Measurements from ENCODE around the gene LTBP2.

The LTBP2 gene

GRCh38 chr14:74610866-74611649, 979 bp downstream of the LTBP2 start:
- FAIRE-seq = no peak

DNA sequence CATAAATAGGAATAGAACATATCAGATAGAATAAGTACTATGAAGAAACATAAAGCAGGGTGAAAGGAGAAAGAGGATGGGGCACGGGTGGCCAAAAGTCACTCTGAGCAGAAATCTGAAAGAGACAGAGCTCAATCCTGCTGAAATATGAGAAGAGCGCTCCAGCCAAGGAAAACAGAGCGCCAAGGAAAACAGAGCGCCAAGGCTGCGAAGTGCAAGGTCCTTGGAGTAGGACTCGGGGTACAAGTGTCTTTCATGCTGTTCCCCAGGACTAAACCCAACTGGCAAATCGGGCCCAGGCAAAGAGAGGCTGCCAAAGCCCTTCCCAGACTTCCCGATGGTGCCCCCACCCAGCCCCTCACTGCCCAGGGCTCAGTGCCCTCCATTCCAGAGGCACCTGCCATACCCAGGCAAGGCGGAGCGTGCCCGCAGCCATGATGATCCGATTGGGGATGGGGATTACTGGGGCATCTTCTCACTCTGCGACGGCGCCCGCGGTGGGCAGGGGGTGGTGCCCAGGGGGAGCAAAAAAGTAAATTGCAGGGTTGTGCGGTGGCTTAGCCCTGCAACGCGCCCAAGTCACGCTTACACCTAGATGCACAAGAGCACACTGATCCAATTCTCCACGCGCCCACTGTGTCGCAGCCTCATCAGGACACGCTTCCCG, 1.7 kb downstream of the LTBP2 start:
- no peak for FAIRE-seq

- FAIRE-seq = no peak
Measured at GRCh38 chr14:74609721-74610120, 2.3 kb downstream of the LTBP2 start.

- FAIRE-seq = peak; percentile 73
Measured at GRCh38 chr14:74608959-74609611, 3.0 kb downstream of the LTBP2 start.

- no peak for FAIRE-seq
Measured at GRCh38 chr14:74606727-74607126, 5.3 kb downstream of the LTBP2 start.

GRCh38 chr14:74605531-74606223, 6.4 kb downstream of the LTBP2 start:
- FAIRE-seq = no peak

GRCh38 chr14:74604911-74605310, 7.1 kb downstream of the LTBP2 start:
- no peak for FAIRE-seq

- no peak for FAIRE-seq
Measured at GRCh38 chr14:74604157-74604556, 7.9 kb downstream of the LTBP2 start.

DNA sequence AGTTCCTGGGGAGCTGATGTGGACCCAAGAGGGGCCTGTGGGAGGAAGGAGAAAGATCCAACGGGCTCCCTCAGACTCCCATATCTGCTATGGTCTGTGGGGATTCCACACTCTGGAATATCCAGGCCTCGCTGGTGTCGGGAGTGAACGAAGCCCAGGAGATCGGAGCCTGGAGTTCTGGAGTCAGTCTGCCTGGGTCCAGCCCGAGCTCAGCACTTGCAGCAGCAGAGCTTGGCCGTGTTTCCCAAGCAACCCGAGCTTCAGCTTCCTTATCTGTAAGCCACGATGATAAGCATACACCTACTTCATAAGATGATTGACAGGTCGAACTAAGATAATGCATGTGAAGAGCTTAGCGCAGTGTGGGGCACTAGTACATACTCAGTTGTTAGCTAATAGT, 10.1 kb downstream of the LTBP2 start:
- no peak for FAIRE-seq

DNA sequence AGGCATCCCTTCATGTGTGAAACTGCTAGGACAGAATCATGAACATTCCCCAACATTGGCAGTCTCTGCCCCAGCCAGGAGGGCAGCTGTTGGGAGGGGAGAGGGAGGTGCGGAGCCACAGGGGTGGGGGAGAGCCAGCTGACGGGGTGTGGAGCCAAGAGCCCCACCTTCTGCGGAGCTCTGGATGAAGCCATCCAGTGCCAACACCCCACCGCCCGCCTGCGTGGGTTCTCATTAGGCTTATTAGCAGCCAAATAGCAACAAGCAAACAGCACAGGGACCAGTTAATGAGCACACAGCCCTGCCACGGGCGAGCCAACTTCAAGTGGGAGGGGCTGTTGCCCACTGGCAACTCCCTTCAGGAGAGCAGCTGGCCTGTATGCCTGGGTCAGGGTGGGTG, 12.1 kb downstream of the LTBP2 start:
- FAIRE-seq = no peak

GRCh38 chr14:74599321-74599761, 12.7 kb downstream of the LTBP2 start:
- FAIRE-seq = no peak

DNA sequence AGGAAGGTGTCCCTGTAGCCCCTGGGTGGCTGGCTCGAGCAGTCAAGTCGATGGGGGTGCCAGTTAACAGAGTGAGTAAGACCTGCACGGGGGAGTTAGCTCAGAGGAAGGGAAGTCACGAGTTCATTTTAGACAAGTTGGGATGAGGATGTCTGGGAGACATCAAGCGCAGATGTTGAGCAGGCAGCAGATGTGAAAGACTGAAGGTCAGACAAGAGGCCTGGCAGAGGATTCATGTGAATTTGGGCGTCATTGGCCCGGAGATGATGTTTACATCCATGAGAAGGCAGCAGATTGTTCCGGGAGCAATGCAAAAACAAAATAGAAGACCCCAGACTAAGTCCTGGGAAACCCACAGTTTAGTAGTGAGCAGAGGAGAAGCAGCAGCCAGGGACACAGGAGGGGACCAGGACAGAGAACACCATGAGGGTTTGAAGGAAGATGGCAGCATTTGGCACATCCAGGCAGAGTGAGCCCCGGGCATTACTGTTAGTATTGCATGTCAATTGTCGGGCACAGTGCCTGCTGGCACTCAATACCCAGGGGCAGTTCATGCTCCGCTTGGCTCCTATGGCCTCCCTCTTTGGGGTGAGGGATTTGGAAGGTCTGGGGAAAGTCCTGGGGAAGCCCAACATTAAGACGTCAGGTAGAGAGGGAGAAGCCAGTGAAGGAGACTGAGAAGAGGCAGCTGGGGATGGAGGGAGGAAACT, 15.1 kb downstream of the LTBP2 start:
- FAIRE-seq = no peak

GRCh38 chr14:74595006-74595735, 16.9 kb downstream of the LTBP2 start:
- no peak for FAIRE-seq

DNA sequence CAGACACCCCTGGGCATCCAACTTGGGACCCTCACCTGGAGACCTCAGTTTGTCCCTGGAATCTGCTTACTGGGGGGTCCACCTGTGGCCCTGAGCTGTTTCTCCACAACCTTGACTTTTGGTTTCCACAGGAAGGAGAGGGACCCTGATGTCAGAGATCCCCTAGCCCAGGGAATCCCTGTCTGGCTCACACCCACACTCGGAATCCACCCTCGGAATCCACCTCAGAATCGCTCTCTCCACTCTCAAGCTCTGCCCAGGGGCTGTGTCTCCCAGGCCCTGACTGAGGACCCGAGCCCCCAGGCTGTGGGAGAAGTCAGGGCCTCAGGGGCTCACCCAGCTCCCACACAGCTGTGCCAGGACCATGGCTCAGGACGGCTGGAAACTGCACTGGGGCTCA, 17.4 kb downstream of the LTBP2 start:
- FAIRE-seq = no peak

DNA sequence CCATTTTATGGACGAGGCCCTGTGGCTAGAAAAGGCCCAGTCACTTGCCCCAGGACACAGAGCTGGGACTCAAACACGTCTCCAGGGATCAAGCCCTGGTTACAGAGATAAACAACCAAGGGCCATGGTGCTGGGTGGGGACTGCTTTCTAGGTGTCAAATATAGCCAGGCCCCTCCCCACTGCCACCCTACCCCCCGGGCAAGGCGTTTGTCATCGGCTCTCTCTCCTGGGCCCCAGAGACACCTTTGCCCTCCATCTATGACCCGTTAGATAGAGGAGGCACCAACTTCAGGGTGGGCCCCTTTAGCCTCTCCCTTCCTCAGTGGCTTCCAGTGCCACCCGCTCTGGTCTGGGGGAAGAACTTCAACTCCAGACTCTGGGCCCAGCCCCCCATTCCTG, 18.0 kb downstream of the LTBP2 start:
- FAIRE-seq = no peak

DNA sequence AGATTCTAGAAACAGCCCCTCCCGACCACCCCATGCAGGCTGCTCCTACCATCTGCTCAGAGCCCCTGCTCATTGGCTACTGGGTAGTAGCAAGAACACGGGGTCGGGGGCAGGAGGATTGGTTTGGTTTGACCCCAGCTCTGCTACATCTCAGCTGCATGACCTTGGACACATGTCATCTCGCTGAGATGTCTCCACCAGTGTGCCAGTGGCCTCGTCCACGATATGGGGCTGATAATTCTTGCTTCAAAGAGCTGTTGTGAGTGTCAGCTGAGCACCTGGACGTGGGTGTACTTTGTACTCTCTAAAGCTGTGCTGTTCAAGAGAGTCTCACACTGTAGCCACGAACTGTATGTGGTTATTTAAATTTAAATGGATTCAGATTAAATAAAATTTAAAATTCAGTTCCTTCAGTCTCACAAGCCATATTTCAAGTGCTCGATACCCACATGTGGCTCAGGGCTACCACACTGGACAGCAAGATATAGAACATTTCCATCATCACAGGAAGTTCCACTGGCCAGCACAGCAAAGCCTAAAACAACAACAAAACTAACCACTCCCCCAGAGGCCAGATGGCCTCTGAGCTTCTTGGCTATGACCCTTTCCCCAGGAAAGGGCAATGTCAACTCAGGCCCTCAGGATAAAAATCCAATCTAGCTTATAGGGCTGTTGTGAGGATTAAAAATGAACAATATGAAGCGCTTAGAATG, 18.6 kb downstream of the LTBP2 start:
- FAIRE-seq = no peak

GRCh38 chr14:74592476-74593201, 19.4 kb downstream of the LTBP2 start:
- no peak for FAIRE-seq

DNA sequence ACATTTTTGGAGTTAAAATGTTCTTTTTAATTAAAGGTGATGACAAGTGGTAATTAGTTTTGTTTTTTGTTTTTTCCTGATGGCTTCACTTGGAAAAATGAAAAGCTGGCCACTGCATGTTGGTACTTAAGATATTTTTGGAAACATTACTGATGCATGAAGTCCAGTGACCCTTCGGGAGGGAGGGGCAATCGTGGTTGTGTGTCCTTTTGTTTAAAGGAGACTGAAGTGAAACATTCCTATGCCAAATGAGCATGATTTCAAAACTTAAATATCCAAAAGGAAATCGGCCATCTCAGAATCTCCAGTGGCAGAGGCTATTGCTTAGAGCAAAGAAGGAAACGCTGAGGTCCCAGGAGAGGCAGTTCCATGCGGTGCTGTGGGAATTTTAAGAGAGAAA, 20.1 kb downstream of the LTBP2 start:
- FAIRE-seq = no peak

DNA sequence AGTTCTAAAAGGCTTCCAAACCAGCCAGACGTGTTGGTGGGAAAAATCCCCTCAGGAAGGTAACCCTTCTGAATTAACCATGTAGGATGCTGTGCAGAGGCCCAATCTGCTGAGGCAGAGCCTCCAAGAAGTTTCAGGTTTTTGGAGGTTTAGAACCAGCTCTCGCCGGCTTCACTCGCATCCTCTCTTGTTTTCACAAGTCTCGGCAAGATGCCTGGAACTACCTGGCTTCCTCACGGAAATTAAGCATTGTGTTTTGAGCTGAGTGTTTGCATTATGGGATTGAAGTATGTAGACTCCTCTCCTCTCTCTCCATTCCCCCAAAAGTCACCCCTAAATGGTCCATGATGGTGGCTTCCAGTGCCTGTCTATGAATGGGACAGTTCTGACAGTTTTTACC, 20.6 kb downstream of the LTBP2 start:
- FAIRE-seq = no peak

- no peak for FAIRE-seq
Measured at GRCh38 chr14:74589291-74589879, 22.7 kb downstream of the LTBP2 start.
